Prostate gland (tissue), 2 donors: ENCODE measurements around the gene FSCB.

Experiments used
- CTCF ChIP-seq, 4 experiments: fragments of 200-600 bp in 2 of 4; fragments of 450-650 bp in 2 of 4; sonication (generic) in 2 of 4; IDR thresholded peaks; 1 replicate in 3 of 4; 2 replicates in 1 of 4; pipeline ENCODE4 v1.5.1; 2016 to 2019; ENCODE audit warnings: antibody characterized with exemption in 4 of 4, mild to moderate bottlenecking in 2 of 4, moderate library complexity in 2 of 4
- POLR2A ChIP-seq: fragments of 450-650 bp; IDR thresholded peaks from one replicate; pipeline ENCODE4 v1.6.1; 2016; ENCODE audit warnings: antibody characterized with exemption, mild to moderate bottlenecking
- POLR2AphosphoS5 ChIP-seq: sonication (generic); formaldehyde crosslinking; IDR thresholded peaks from one replicate; pipeline ENCODE4 v1.6.1; 2017; ENCODE audit warnings: antibody characterized with exemption

- no peak for TF ChIP-seq CTCF (IDR thresholded peaks at IDR 0.05)
- no peak for TF ChIP-seq POLR2AphosphoS5
- no peak for TF ChIP-seq POLR2A
These were observed 12.9 kb downstream of the FSCB start for GRCh38 chr14:44494137-44494536.
